Suprapubic skin (tissue), 4 donors: ENCODE data around the gene FRAS1. TPM values are rescaled to one million over a fixed set of nuclear protein-coding genes. Genes with fewer than 3 reads are reported as not detected.

ENCODE experiments used
- DNase-seq, 2 donors: peaks; one replicate each; pipeline ENCODE4 v3.0.0-alpha.2; 2019; ENCODE audit warnings: low spot score in 2 of 2
- H3K27ac ChIP-seq: fragments of 200-600 bp; sonication (generic); one replicate; pipeline ENCODE4 v1.5.1; 2019
- H3K27me3 ChIP-seq: fragments of 200-600 bp; sonication (generic); one replicate; pipeline ENCODE4 v1.5.1; 2019
- H3K36me3 ChIP-seq: fragments of 200-600 bp; sonication (generic); one replicate; pipeline ENCODE4 v1.5.1; 2019
- H3K4me1 ChIP-seq: fragments of 200-600 bp; sonication (generic); one replicate; pipeline ENCODE4 v1.5.1; 2019
- H3K4me3 ChIP-seq: fragments of 200-600 bp; sonication (generic); one replicate; pipeline ENCODE4 v1.5.1; 2019; ENCODE audit warnings: mild to moderate bottlenecking
- H3K9me3 ChIP-seq: fragments of 200-600 bp; sonication (generic); one replicate; pipeline ENCODE4 v1.5.1; 2019
- EP300 ChIP-seq: sonication (generic); formaldehyde crosslinking; IDR thresholded peaks from one replicate; pipeline ENCODE4 v1.6.1; 2017; ENCODE audit warnings: antibody characterized with exemption
- POLR2A ChIP-seq, 2 donors: fragments of 450-650 bp; IDR thresholded peaks; one replicate each; pipeline ENCODE4 v1.6.1; 2017; ENCODE audit warnings: antibody characterized with exemption in 2 of 2, mild to moderate bottlenecking in 2 of 2, moderate library complexity in 2 of 2
- POLR2AphosphoS5 ChIP-seq, 3 donors: sonication (generic); formaldehyde crosslinking; IDR thresholded peaks; one replicate each; pipeline ENCODE4 v1.6.1; 2017; ENCODE audit warnings: antibody characterized with exemption in 3 of 3
- WGBS: methylation state at CpG from one replicate; pipeline ENCODE4 v1.1.5; 2018; 5-methylcytosine and 5-hydroxymethylcytosine counted together
- total RNA-seq, 4 donors: library from RNA; depleted of rRNA; stranded (reverse); fragments of >200 nt; gene quantifications; one replicate each; pipeline ENCODE4 v1.1.0, GENCODE V29; 2016
- TF ChIP-seq, protein P1 (sequence below), 2 donors: fragments of 200-600 bp in 1 of 2; fragments of 450-650 bp in 1 of 2; sonication (generic) in 1 of 2; IDR thresholded peaks; one replicate each; pipeline ENCODE4 v1.5.1; 2016 to 2019; ENCODE audit warnings: antibody characterized with exemption in 2 of 2, mild to moderate bottlenecking in 1 of 2, moderate library complexity in 1 of 2

Gene FRAS1
- total RNA-seq, 4 donors from 2014 or later, result 1.4 to 24.9 (median 3.8) TPM

DNA sequence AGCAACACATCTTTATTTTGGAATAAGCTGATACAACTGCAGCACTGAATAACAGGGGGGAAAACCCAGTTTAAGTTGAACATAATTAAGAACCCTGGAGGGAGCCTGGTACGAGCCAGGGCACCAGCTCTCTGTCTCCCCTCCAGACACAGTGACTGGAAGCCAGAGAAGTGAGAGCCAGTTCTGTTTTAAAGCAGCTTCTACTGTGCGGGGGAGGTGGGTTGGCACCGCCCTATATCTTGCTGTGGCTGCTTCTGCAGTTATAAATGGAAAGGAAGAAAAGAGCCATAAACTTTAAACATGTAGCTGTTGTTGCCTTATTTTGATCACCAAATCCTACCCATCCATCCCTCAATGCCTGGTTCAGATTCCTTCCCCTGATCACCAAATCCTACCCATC, 286.6 kb downstream of the FRAS1 start:
- no peak overlapping the region for H3K27ac ChIP-seq
- H3K4me3 ChIP-seq, result no peak overlapping the region
- H3K27me3 ChIP-seq, result no peaks in the 10 kb centered on the region
- 37% methylated on average over 3 of the region's 3 CpGs for WGBS
- no peaks in the 10 kb centered on the region for H3K36me3 ChIP-seq
- H3K4me1 ChIP-seq, result no peaks in the 10 kb centered on the region
- no peaks in the 10 kb centered on the region for H3K9me3 ChIP-seq
- no peak for DNase-seq
- TF ChIP-seq POLR2AphosphoS5 (IDR thresholded peaks at IDR 0.05), result no peak

DNA sequence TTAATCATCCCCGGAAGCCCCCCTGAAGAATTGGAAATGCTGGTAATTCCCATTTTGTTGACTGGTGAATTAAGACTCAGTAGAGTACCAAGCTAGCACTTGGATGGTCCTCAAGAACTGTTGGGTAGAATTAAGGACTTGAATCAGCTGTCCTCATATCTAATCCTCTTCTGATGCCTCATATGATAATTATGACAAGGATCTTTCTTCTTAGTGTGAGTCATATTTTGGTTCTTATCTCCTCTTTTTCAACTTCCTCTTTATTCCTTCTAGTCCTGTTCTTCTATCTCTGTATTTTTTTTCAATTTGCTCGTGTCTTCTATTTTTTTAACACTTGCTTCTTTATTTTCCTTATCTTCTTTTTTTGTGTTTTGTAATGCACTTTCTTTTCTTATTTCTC, 288.1 kb downstream of the FRAS1 start:
- Histone ChIP-seq H3K4me1 (no peaks in the 10 kb centered on the region), H3K4me3 (no peak overlapping the region), H3K9me3 (no peaks in the 10 kb centered on the region), H3K27me3 (no peaks in the 10 kb centered on the region), H3K27ac (no peak overlapping the region), H3K36me3 (no peaks in the 10 kb centered on the region)
- WGBS, result 70% methylated on average over 2 of the region's 2 CpGs
- no peak for DNase-seq
- TF ChIP-seq, protein P1, sequence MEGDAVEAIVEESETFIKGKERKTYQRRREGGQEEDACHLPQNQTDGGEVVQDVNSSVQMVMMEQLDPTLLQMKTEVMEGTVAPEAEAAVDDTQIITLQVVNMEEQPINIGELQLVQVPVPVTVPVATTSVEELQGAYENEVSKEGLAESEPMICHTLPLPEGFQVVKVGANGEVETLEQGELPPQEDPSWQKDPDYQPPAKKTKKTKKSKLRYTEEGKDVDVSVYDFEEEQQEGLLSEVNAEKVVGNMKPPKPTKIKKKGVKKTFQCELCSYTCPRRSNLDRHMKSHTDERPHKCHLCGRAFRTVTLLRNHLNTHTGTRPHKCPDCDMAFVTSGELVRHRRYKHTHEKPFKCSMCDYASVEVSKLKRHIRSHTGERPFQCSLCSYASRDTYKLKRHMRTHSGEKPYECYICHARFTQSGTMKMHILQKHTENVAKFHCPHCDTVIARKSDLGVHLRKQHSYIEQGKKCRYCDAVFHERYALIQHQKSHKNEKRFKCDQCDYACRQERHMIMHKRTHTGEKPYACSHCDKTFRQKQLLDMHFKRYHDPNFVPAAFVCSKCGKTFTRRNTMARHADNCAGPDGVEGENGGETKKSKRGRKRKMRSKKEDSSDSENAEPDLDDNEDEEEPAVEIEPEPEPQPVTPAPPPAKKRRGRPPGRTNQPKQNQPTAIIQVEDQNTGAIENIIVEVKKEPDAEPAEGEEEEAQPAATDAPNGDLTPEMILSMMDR (IDR thresholded peaks at IDR 0.05), result no peak
- TF ChIP-seq EP300 (no peak), POLR2A (IDR thresholded peaks at IDR 0.05) (no peak), POLR2AphosphoS5 (IDR thresholded peaks at IDR 0.05) (no peak)

DNA sequence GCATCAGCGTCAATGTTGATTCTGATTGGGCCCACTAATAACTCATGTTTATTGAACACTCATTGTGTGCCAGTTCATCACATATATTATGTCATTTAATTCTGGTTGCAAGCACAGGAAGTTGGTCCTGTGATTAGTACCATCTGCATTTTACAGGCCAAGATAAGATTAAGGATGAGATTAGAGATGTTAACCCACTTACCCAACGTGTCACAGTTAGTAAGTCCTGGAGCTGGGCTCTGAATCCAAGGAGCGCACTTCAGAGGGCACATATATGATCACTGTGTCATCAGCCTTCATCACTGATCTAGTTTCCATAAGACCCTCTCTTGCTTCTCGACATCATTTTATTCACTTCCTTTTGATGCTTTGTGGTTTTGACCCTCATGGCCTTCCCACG, 289.1 kb downstream of the FRAS1 start:
- H3K4me1 ChIP-seq, result no peaks in the 10 kb centered on the region
- WGBS, result 82% methylated on average over 5 of the region's 5 CpGs
- no peak for DNase-seq
- no peaks in the 10 kb centered on the region for H3K27me3 ChIP-seq
- H3K27ac ChIP-seq, result no peak overlapping the region
- H3K36me3 ChIP-seq, result no peaks in the 10 kb centered on the region
- no peaks in the 10 kb centered on the region for H3K9me3 ChIP-seq
- no peak overlapping the region for H3K4me3 ChIP-seq
- no peak for TF ChIP-seq EP300
- TF ChIP-seq POLR2A (IDR thresholded peaks at IDR 0.05), result no peak
- TF ChIP-seq, protein P1 (IDR thresholded peaks at IDR 0.05), result no peak
- no peak for TF ChIP-seq POLR2AphosphoS5 (IDR thresholded peaks at IDR 0.05)

DNA sequence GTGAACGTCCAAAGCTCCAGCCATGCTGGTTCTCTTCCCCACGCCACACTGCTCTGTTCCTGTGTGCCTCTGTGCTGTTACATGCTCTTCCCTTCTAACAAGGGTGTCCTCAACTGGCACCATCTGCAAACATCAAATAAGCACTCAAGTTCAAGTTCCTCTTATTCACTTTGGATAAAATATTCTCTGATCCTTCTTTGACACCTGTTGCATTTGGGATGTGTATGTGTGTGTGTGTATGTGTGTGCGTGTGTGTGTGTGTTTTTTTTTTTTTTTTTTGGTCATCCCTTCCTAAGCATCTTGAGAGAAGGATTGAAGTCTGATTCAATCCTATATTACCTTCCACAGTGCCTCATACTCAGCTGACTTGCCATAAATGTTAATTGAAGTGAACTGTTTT, 290.4 kb downstream of the FRAS1 start:
- H3K4me1 ChIP-seq, result no peaks in the 10 kb centered on the region
- H3K27ac ChIP-seq, result no peak overlapping the region
- H3K4me3 ChIP-seq, result no peak overlapping the region
- DNase-seq, result no peak
- H3K9me3 ChIP-seq, result no peaks in the 10 kb centered on the region
- 91% methylated on average over 3 of the region's 3 CpGs for whole genome bisulfite sequencing
- no peaks in the 10 kb centered on the region for H3K27me3 ChIP-seq
- TF ChIP-seq EP300 (no peak), POLR2AphosphoS5 (IDR thresholded peaks at IDR 0.05) (no peak), POLR2A (IDR thresholded peaks at IDR 0.05) (no peak)
- TF ChIP-seq, protein P1 (IDR thresholded peaks at IDR 0.05), result no peak
- no peaks in the 10 kb centered on the region for H3K36me3 ChIP-seq

DNA sequence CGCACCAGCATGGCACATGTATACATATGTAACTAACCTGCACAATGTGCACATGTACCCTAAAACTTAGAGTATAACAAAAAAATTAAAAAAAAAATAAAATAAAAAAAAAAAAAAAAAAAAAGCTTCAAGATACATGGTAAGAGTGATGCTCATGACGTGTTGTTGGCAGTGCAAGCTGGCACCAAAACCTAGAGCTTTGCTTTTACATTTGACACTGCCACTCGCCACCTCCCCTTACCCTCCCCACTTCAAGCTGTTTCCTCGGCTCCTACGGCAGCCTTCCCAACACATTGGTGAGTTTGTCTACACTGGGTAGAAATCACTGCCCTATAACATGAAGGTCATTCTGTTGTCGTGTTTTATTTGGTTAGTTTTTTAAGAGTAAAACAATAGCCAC, 296.8 kb downstream of the FRAS1 start:
- H3K4me3 ChIP-seq, result no peak overlapping the region
- no peak for DNase-seq
- H3K27ac ChIP-seq, result no peak overlapping the region
- 82% methylated on average over 5 of the region's 6 CpGs for WGBS
- no peaks in the 10 kb centered on the region for H3K36me3 ChIP-seq
- TF ChIP-seq POLR2AphosphoS5 (IDR thresholded peaks at IDR 0.05), result no peak
- TF ChIP-seq POLR2A (IDR thresholded peaks at IDR 0.05), result no peak
- TF ChIP-seq, protein P1 (IDR thresholded peaks at IDR 0.05), result no peak
- no peaks in the 10 kb centered on the region for H3K27me3 ChIP-seq
- H3K9me3 ChIP-seq, result no peaks in the 10 kb centered on the region
- no peaks in the 10 kb centered on the region for H3K4me1 ChIP-seq

DNA sequence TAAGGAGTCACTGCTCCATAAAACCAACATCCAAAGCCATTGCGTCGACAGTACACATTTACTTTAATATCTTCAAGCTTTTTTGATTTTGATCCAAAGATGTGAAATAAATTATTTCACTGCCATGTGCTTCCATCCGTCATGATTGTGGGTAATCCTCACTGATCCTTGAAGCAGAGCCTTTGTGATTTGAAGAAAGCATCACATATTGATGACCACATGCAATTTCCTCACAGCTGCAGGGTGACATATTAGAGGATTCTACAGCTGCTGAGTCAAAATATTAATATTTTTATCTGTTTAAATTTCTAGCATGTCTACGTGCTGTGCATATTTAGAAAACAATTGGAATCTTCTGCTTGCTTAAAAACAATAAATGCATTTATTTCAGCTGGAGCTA, 297.7 kb downstream of the FRAS1 start:
- WGBS, result 68% methylated on average over 4 of the region's 4 CpGs
- H3K4me3 ChIP-seq, result no peak overlapping the region
- no peaks in the 10 kb centered on the region for H3K27me3 ChIP-seq
- no peaks in the 10 kb centered on the region for H3K4me1 ChIP-seq
- H3K36me3 ChIP-seq, result no peaks in the 10 kb centered on the region
- no peaks in the 10 kb centered on the region for H3K9me3 ChIP-seq
- DNase-seq, result no peak
- TF ChIP-seq POLR2A (IDR thresholded peaks at IDR 0.05), result no peak
- TF ChIP-seq, protein P1 (IDR thresholded peaks at IDR 0.05), result no peak
- no peak for TF ChIP-seq EP300
- TF ChIP-seq POLR2AphosphoS5 (IDR thresholded peaks at IDR 0.05), result no peak
- H3K27ac ChIP-seq, result no peak overlapping the region
